HCT116 (cell line): Measurements from ENCODE around the gene ACHE. TPM values are rescaled to one million over a fixed set of nuclear protein-coding genes. Genes with fewer than 3 reads are reported as not detected.

Experiments used
- ATAC-seq: fragments of 200-7000 bp; cut with Tn5 transposase; 2 replicates; pipeline ENCODE4 v1.9.1; 2020; ENCODE audit warnings: mild to moderate bottlenecking, moderate library complexity
- BruUV-seq: library from RNA; stranded (reverse); fragments of 400-500 nt; replicated peaks from 2 replicates; lab custom pipeline; 2021; lab: Mats Ljungman, UMichigan
- CTCF ChIA-PET: fragments of 300-600 bp; sonication (Branson Sonifier 250); formaldehyde crosslinking; loops from one replicate; lab custom pipeline; 2021; ENCODE audit warnings: antibody characterized with exemption; lab: Charles Lee
- POLR2A ChIA-PET: fragments of 300-600, 350-600 bp; sonication (Branson Sonifier 250); formaldehyde crosslinking; loops from one replicate; lab custom pipeline; 2021; ENCODE audit warnings: antibody characterized with exemption; lab: Charles Lee
- RAD21 ChIA-PET, 2 experiments: fragments of 300-600 bp; sonication (Branson Sonifier 250); formaldehyde crosslinking; loops; one replicate each; lab custom pipeline; 2023; ENCODE audit warnings: low total read pairs in 2 of 2; ENCODE audit not compliant: uncharacterized antibody in 2 of 2, unreplicated experiment in 2 of 2, low non-redundant PET in 1 of 2; lab: Charles Lee
- DNase-seq: peaks from one replicate; pipeline ENCODE4 v3.0.0-alpha.2; 2010; ENCODE audit warnings: low read depth, low spot score
- H2AFZ ChIP-seq: fragments of 200-600 bp; shearing (Covaris generic), sonication (generic); 2 replicates; pipeline ENCODE4 v1.6.1; 2017; ENCODE audit warnings: low read depth, mixed run types, mixed read lengths, antibody characterized with exemption, low read length; ENCODE audit not compliant: poor library complexity, severe bottlenecking
- H3K27ac ChIP-seq: 2 replicates; pipeline ENCODE4 v1.5.1; 2012; ENCODE audit warnings: low read depth, low read length
- H3K27me3 ChIP-seq: fragments of 200-600 bp; sonication (generic); 2 replicates; pipeline ENCODE4 v1.6.1; 2016; ENCODE audit warnings: mixed run types, low read length, mixed read lengths; ENCODE audit not compliant: insufficient read depth
- H3K36me3 ChIP-seq, 2 experiments: fragments of 200-500 bp in 1 of 2; fragments of 200-600 bp in 1 of 2; sonication (Bioruptor generic) in 1 of 2; sonication (generic) in 1 of 2; 2 replicates each; pipeline versions ENCODE4 v1.5.1 to v1.6.1; 2014 to 2016; ENCODE audit warnings: low read length in 2 of 2, inconsistent platforms in 1 of 2, mixed read lengths in 1 of 2, mixed run types in 1 of 2; ENCODE audit not compliant: insufficient read depth in 2 of 2, control insufficient read depth in 1 of 2
- H3K4me1 ChIP-seq, 2 experiments: fragments of 200-600 bp in 1 of 2; sonication (generic) in 1 of 2; 2 replicates each; pipeline versions ENCODE4 v1.5.1 to v1.6.1; 2012 to 2017; ENCODE audit warnings: low read length in 2 of 2, inconsistent platforms in 1 of 2, mild to moderate bottlenecking in 1 of 2, mixed read lengths in 1 of 2, mixed run types in 1 of 2, moderate library complexity in 1 of 2; ENCODE audit not compliant: insufficient read depth in 2 of 2, control insufficient read depth in 1 of 2
- H3K4me2 ChIP-seq: fragments of 200-600 bp; sonication (generic); 2 replicates; pipeline ENCODE4 v1.6.1; 2017; ENCODE audit warnings: mixed run types, low read length, mixed read lengths
- H3K4me3 ChIP-seq, 2 experiments: fragments of 200-600 bp in 1 of 2; sonication (generic) in 1 of 2; replicated peaks in 1 of 2; 2 replicates each; pipeline ENCODE4 v1.5.1; 2011 to 2016; ENCODE audit warnings: low read length in 2 of 2, control low read depth in 1 of 2, low read depth in 1 of 2, mild to moderate bottlenecking in 1 of 2, mixed read lengths in 1 of 2, mixed run types in 1 of 2
- H3K79me2 ChIP-seq: fragments of 200-600 bp; sonication (generic); 2 replicates; pipeline ENCODE4 v1.6.1; 2017; ENCODE audit warnings: mild to moderate bottlenecking, mixed run types, low read length, moderate library complexity, mixed read lengths; ENCODE audit not compliant: insufficient read depth
- H3K9ac ChIP-seq: fragments of 200-600 bp; sonication (generic); 2 replicates; pipeline ENCODE4 v1.6.1; 2016; ENCODE audit warnings: low read length, mixed read lengths
- H3K9me2 ChIP-seq: fragments of 200-600 bp; sonication (generic), shearing (Covaris generic); 2 replicates; pipeline ENCODE4 v1.6.1; 2017; ENCODE audit warnings: mixed run types, mild to moderate bottlenecking, moderate library complexity; ENCODE audit not compliant: insufficient read depth
- H3K9me3 ChIP-seq, 2 experiments: fragments of 200-500 bp in 1 of 2; fragments of 200-600 bp in 1 of 2; sonication (Bioruptor generic) in 1 of 2; sonication (generic) in 1 of 2; 2 replicates each; pipeline ENCODE4 v1.6.1; 2014 to 2017; ENCODE audit warnings: low read length in 2 of 2, mixed read lengths in 2 of 2, inconsistent platforms in 1 of 2, low read depth in 1 of 2, mild to moderate bottlenecking in 1 of 2, mixed run types in 1 of 2, moderate library complexity in 1 of 2; ENCODE audit not compliant: control insufficient read depth in 1 of 2, insufficient read depth in 1 of 2
- H4K20me1 ChIP-seq: fragments of 200-600 bp; sonication (generic), shearing (Covaris generic); 2 replicates; pipeline ENCODE4 v1.6.1; 2017; ENCODE audit warnings: mixed run types, mild to moderate bottlenecking, moderate library complexity; ENCODE audit not compliant: insufficient read depth
- CBX3 ChIP-seq: IDR thresholded peaks from 2 replicates; pipeline ENCODE4 v1.6.1; 2012; ENCODE audit warnings: low read depth
- CEBPB ChIP-seq: IDR thresholded peaks from 2 replicates; pipeline ENCODE4 v1.6.1; 2012; ENCODE audit warnings: low read depth
- EGR1 ChIP-seq: IDR thresholded peaks from 2 replicates; pipeline ENCODE4 v1.6.1; 2012; ENCODE audit warnings: low read depth
- ELF1 ChIP-seq: IDR thresholded peaks from 2 replicates; pipeline ENCODE4 v1.6.1; 2012; ENCODE audit warnings: low read depth, borderline replicate concordance
- EZH2 ChIP-seq: fragments of 200-600 bp; sonication (generic); IDR thresholded peaks from 2 replicates; pipeline ENCODE4 v1.6.1; 2017; ENCODE audit warnings: antibody characterized with exemption, mixed run types
- FOSL1 ChIP-seq: IDR thresholded peaks from 2 replicates; pipeline ENCODE4 v1.6.1; 2012; ENCODE audit warnings: low read depth
- RAD21 ChIP-seq: IDR thresholded peaks from 2 replicates; pipeline ENCODE4 v1.6.1; 2012; ENCODE audit warnings: low read depth, mild to moderate bottlenecking
- SP1 ChIP-seq: IDR thresholded peaks from 2 replicates; pipeline ENCODE4 v1.6.1; 2012; ENCODE audit warnings: low read depth
- SRF ChIP-seq: IDR thresholded peaks from 2 replicates; pipeline ENCODE4 v1.6.1; 2012; ENCODE audit warnings: low read depth
- YY1 ChIP-seq: IDR thresholded peaks from 2 replicates; pipeline ENCODE4 v1.6.1; 2011; ENCODE audit warnings: low read length, low read depth, moderate library complexity, mild to moderate bottlenecking; ENCODE audit not compliant: insufficient replicate concordance; ENCODE audit errors: extremely low read depth
- ZFX ChIP-seq: fragments of 450-650 bp; IDR thresholded peaks from 2 replicates; pipeline ENCODE4 v1.6.1; 2017
- intact Hi-C: fragments of 100-400 bp; cut with micrococcal nuclease; formaldehyde crosslinking; loops from 2 replicates; pipeline ENCODE4 v1.10.0; 2022
- total RNA-seq: library from RNA; stranded (reverse); gene quantifications from one replicate; pipeline ENCODE4 v1.2.1, GENCODE V29; 2021; ENCODE audit not compliant: unreplicated experiment
- TF ChIP-seq, protein P1 (sequence below): IDR thresholded peaks from 2 replicates; pipeline ENCODE4 v1.6.1; 2011; ENCODE audit warnings: mild to moderate bottlenecking, low read length, moderate library complexity; ENCODE audit not compliant: insufficient replicate concordance; ENCODE audit errors: extremely low read depth
- TF ChIP-seq, protein P2 (sequence below), 3 experiments: fragments of 200-600 bp in 1 of 3; sonication (generic) in 1 of 3; IDR thresholded peaks in 2 of 3; conservative IDR thresholded peaks in 1 of 3; 2 replicates each; pipeline ENCODE4 v1.5.1; 2012 to 2017; ENCODE audit warnings: low read depth in 2 of 3, low read length in 2 of 3, antibody characterized with exemption in 1 of 3, borderline replicate concordance in 1 of 3, control low read depth in 1 of 3, mild to moderate bottlenecking in 1 of 3, mixed read lengths in 1 of 3, mixed run types in 1 of 3, moderate library complexity in 1 of 3; ENCODE audit not compliant: insufficient read depth in 1 of 3
- TF ChIP-seq, protein P3 (sequence below): IDR thresholded peaks from 2 replicates; pipeline ENCODE4 v1.6.1; 2012

Gene ACHE
- total RNA-seq, 1 experiment from 2014 or later, result 1.8 TPM

DNA sequence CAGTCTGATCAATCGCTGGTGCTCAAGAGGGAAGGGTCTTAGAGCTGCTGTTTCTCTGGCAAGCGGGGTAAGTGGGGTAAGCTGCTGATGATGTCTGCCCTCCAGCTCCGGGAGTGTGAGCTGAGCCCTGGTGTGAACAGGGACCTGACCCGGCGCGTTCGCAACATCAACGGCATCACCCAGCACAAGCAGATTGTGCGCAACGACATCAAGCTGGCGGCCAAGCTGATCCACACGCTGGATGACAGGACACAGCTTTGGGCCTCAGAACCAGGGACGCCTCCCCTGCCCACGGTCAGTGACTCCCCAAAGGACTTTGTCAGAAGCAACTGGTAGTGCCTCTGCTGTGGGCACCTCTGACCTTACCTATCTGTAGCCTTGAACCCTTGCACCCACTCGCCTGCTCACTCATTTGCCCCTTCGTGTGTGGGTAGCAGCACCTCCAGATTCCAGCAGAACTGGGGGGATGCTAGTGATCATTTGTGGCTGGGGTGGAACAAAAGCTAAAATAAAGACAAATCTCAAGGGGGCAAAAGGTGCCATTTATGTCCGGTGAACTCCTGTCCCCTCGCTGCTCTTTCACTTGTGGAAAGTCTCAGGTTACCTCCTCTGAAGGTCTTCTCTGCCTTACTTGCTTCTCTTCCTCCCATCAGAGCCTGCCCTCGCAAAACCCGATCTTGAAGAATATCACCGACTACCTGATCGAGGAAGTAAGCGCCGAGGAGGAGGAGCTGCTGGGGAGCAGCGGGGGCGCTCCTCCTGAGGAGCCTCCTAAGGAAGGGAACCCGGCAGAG, 9.3 kb downstream of the ACHE start:
- H3K9ac ChIP-seq, result no peak overlapping the region
- no peak overlapping the region for H3K4me3 ChIP-seq
- intact Hi-C loops, result no loop called here
- no peaks in the 10 kb centered on the region for H3K9me2 ChIP-seq
- H3K79me2 ChIP-seq, result peaks cover 70% of the 10 kb centered on the region
- CTCF ChIA-PET, result interaction anchor here (0.8 to 1.4 kb wide), 2 partner anchors 34 to 85 kb away, joined by 3 read pairs; partner anchors contain the start of gene SLC12A9
- peak overlapping the region; percentile 36; the same call in 1 of the 2 replicates for H3K27ac ChIP-seq
- RAD21 ChIA-PET, result no interaction called here
- no peaks in the 10 kb centered on the region for H4K20me1 ChIP-seq
- H3K36me3 ChIP-seq, result peaks cover 51 to 75% of the 10 kb centered on the region in 2 experiments
- POLR2A ChIA-PET, result interaction anchor here (0.9 kb wide), 1 partner anchor 11 kb away, joined by 3 read pairs; no protein-coding TSS in a partner anchor
- ATAC-seq, result no peak
- no TSS peak for BruUV-seq
- H3K27me3 ChIP-seq, result no peaks in the 10 kb centered on the region
- no peak overlapping the region for H2AFZ ChIP-seq
- no peaks in the 10 kb centered on the region for H3K9me3 ChIP-seq
- TF ChIP-seq YY1, result no peak
- TF ChIP-seq ELF1, result no peak
- no peak for TF ChIP-seq SP1
- TF ChIP-seq EZH2, result no peak
- no peak for TF ChIP-seq CBX3
- TF ChIP-seq, protein P1, sequence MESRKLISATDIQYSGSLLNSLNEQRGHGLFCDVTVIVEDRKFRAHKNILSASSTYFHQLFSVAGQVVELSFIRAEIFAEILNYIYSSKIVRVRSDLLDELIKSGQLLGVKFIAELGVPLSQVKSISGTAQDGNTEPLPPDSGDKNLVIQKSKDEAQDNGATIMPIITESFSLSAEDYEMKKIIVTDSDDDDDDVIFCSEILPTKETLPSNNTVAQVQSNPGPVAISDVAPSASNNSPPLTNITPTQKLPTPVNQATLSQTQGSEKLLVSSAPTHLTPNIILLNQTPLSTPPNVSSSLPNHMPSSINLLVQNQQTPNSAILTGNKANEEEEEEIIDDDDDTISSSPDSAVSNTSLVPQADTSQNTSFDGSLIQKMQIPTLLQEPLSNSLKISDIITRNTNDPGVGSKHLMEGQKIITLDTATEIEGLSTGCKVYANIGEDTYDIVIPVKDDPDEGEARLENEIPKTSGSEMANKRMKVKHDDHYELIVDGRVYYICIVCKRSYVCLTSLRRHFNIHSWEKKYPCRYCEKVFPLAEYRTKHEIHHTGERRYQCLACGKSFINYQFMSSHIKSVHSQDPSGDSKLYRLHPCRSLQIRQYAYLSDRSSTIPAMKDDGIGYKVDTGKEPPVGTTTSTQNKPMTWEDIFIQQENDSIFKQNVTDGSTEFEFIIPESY, result no peak
- TF ChIP-seq SRF, result no peak
- TF ChIP-seq ZFX, result no peak
- TF ChIP-seq, protein P2, sequence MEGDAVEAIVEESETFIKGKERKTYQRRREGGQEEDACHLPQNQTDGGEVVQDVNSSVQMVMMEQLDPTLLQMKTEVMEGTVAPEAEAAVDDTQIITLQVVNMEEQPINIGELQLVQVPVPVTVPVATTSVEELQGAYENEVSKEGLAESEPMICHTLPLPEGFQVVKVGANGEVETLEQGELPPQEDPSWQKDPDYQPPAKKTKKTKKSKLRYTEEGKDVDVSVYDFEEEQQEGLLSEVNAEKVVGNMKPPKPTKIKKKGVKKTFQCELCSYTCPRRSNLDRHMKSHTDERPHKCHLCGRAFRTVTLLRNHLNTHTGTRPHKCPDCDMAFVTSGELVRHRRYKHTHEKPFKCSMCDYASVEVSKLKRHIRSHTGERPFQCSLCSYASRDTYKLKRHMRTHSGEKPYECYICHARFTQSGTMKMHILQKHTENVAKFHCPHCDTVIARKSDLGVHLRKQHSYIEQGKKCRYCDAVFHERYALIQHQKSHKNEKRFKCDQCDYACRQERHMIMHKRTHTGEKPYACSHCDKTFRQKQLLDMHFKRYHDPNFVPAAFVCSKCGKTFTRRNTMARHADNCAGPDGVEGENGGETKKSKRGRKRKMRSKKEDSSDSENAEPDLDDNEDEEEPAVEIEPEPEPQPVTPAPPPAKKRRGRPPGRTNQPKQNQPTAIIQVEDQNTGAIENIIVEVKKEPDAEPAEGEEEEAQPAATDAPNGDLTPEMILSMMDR (IDR thresholded peaks at IDR 0.05 in 2 of 3, conservative IDR thresholded peaks at IDR 0.05 in 1 of 3; ENCODE audit: borderline replicate concordance in 1 of 3, insufficient read depth in 1 of 3, low read depth in 2 of 3, low read length in 2 of 3), result no peak
- no peak for TF ChIP-seq FOSL1
- no peak for TF ChIP-seq EGR1
- TF ChIP-seq RAD21, result no peak
- TF ChIP-seq, protein P3, sequence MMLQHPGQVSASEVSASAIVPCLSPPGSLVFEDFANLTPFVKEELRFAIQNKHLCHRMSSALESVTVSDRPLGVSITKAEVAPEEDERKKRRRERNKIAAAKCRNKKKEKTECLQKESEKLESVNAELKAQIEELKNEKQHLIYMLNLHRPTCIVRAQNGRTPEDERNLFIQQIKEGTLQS, result no peak
- no peak for TF ChIP-seq CEBPB
- H3K4me2 ChIP-seq, result no peak overlapping the region
- DNase-seq, result no peak
- peaks cover 8 to 38% of the 10 kb centered on the region in 2 experiments for H3K4me1 ChIP-seq
